Neutrophil (primary cell): ENCODE results near the gene RARRES2.

Experiments
- H3K27ac ChIP-seq: fragments of 200-600 bp; sonication (generic); 2 replicates; pipeline ENCODE4 v1.5.1; 2016; ENCODE audit warnings: mild to moderate bottlenecking, moderate library complexity
- H3K27me3 ChIP-seq: fragments of 200-600 bp; sonication (generic); 2 replicates; pipeline ENCODE4 v1.6.0; 2016; ENCODE audit warnings: mild to moderate bottlenecking
- H3K36me3 ChIP-seq: fragments of 200-600 bp; sonication (generic); 2 replicates; pipeline ENCODE4 v1.5.1; 2017
- H3K4me1 ChIP-seq, 2 experiments: fragments of 200-600 bp in 1 of 2; sonication (generic) in 1 of 2; 1 replicate in 1 of 2; 2 replicates in 1 of 2; pipeline versions ENCODE4 v1.5.1 to v1.6.1; 2013 to 2016; ENCODE audit warnings: low read depth in 1 of 2, low read length in 1 of 2, mild to moderate bottlenecking in 1 of 2, moderate library complexity in 1 of 2; ENCODE audit not compliant: control insufficient read depth in 1 of 2, insufficient read depth in 1 of 2
- H3K4me3 ChIP-seq, 2 experiments: fragments of 200-600 bp in 1 of 2; sonication (generic) in 1 of 2; 1 replicate in 1 of 2; 2 replicates in 1 of 2; pipeline ENCODE4 v1.5.1; 2013 to 2016; ENCODE audit warnings: low read depth in 1 of 2, low read length in 1 of 2, mild to moderate bottlenecking in 1 of 2, moderate library complexity in 1 of 2
- H3K9me3 ChIP-seq: fragments of 200-600 bp; sonication (generic); 2 replicates; pipeline ENCODE4 v1.5.1; 2016
- TF ChIP-seq, protein P1 (sequence below): fragments of 200-600 bp; sonication (generic); IDR thresholded peaks from 2 replicates; pipeline ENCODE4 v1.5.1; 2016; ENCODE audit warnings: antibody characterized with exemption

Gene RARRES2

DNA sequence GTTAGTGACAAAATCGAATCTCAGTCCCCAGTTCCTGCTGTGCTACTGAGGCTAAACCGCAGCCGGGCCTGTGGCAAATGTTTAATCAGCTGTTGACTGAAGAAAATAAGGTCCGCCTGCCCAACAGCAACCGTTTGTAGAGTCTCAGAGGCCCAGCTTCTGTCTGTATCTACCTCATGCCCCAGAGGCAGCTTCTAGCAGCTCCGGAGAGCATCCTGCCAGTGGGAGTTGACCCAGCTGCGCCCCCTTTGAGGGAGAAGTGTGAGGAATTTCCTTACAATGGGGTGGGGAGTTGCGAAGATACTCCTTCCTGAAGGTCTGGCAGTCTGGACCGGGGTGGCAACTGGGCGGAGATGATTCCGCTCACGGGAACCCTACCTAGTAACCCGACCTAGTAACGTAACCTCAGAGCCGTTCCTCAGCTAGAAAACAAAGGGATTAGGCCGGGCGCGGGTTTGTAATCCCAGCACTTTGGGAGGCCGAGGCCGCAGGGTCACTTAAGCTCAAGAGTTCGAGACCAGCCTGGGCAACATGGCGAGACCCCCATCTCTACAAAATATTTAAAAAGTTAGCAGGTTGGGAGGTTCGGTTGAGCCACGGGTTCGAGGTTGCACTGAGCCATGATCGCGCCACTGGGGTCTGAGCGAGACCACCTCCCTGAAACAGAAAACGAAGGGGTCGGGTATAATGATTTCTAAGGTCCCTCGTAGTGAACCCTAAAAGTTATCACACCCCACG lies 36.9 kb upstream of the RARRES2 start:
- H3K4me1 ChIP-seq = peaks cover 31 to 32% of the 10 kb centered on the region in 2 experiments
- H3K27ac ChIP-seq = peak overlapping the region; percentile 90
- TF ChIP-seq, protein P1, sequence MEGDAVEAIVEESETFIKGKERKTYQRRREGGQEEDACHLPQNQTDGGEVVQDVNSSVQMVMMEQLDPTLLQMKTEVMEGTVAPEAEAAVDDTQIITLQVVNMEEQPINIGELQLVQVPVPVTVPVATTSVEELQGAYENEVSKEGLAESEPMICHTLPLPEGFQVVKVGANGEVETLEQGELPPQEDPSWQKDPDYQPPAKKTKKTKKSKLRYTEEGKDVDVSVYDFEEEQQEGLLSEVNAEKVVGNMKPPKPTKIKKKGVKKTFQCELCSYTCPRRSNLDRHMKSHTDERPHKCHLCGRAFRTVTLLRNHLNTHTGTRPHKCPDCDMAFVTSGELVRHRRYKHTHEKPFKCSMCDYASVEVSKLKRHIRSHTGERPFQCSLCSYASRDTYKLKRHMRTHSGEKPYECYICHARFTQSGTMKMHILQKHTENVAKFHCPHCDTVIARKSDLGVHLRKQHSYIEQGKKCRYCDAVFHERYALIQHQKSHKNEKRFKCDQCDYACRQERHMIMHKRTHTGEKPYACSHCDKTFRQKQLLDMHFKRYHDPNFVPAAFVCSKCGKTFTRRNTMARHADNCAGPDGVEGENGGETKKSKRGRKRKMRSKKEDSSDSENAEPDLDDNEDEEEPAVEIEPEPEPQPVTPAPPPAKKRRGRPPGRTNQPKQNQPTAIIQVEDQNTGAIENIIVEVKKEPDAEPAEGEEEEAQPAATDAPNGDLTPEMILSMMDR = no peak
- H3K9me3 ChIP-seq = no peaks in the 10 kb centered on the region
- H3K4me3 ChIP-seq = peak overlapping the region; percentile 94 to 100
- no peaks in the 10 kb centered on the region for H3K27me3 ChIP-seq
- peaks cover 11% of the 10 kb centered on the region for H3K36me3 ChIP-seq

DNA sequence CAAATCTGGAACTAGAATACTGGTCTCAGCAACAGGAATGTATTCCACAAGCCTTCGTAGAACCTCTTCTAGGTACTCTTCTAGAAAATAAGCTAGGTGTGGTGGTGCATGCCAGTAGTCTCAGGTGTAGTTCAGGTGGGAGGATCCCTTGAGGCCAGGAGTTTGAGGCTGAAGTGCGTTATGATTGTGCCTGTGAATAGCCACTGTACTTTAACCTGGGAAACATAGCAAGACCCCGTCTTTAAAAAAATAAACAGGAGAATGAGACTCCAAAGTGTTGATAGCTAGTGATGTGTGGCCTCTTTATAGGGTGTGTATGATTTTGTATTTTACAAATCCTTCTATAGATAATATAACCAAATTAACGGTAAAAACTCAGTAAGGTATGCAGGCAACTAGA lies 36.2 kb upstream of the RARRES2 start:
- H3K4me1 ChIP-seq = peaks cover 27 to 30% of the 10 kb centered on the region in 2 experiments
- TF ChIP-seq, protein P1 = no peak
- H3K4me3 ChIP-seq = no peak overlapping the region
- no peaks in the 10 kb centered on the region for H3K9me3 ChIP-seq
- H3K36me3 ChIP-seq = peaks cover 18% of the 10 kb centered on the region
- peak overlapping the region; percentile 90 for H3K27ac ChIP-seq
- H3K27me3 ChIP-seq = no peaks in the 10 kb centered on the region

DNA sequence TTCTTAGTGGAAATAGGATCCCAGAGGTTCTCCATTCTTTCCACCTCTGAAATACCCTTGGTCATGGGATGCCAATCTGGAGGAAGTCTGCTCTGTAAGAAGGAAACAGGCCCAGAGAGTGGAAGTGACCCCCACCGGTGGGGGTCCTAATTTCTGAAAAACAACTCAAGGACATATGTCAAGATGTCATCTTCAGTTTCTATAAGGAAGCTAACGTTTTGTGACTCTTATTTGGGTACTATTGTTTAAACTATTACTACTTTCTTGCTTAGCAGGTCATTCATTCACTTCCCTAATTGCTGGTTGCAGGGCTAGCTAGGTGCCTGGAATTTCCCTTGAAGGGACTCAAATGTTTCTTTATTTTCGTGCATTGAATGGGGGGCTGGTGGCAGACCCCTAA lies 35.8 kb upstream of the RARRES2 start:
- H3K27ac ChIP-seq = peak overlapping the region; percentile 90
- TF ChIP-seq, protein P1 = no peak
- no peaks in the 10 kb centered on the region for H3K9me3 ChIP-seq
- H3K27me3 ChIP-seq = no peaks in the 10 kb centered on the region
- H3K4me3 ChIP-seq = no peak overlapping the region
- H3K36me3 ChIP-seq = peaks cover 22% of the 10 kb centered on the region
- peaks cover 27 to 30% of the 10 kb centered on the region in 2 experiments for H3K4me1 ChIP-seq

DNA sequence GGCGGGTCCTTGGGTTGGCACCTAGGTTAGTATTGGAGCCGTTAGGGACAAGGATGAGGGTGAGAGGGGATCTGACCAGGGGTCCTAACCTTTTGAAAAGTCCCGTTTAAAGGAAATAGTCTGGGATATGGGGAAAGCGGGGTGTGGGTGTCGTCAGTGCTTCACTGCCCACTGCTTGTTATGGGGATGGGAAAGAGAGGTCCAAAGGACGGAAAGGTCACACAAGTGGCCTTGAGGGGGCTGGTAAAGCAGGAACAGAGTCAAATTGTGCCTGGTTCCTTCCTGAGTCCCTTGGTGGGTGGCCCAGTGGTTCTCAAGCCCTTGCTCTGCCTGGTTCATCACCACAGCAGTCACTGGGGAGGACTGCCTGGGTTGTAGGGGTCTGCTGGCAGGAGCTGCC lies 35.1 kb upstream of the RARRES2 start:
- TF ChIP-seq, protein P1 = no peak
- no peak overlapping the region for H3K4me3 ChIP-seq
- H3K27ac ChIP-seq = no peak overlapping the region
- H3K9me3 ChIP-seq = no peaks in the 10 kb centered on the region
- peaks cover 27 to 30% of the 10 kb centered on the region in 2 experiments for H3K4me1 ChIP-seq
- peaks cover 28% of the 10 kb centered on the region for H3K36me3 ChIP-seq
- H3K27me3 ChIP-seq = no peaks in the 10 kb centered on the region

DNA sequence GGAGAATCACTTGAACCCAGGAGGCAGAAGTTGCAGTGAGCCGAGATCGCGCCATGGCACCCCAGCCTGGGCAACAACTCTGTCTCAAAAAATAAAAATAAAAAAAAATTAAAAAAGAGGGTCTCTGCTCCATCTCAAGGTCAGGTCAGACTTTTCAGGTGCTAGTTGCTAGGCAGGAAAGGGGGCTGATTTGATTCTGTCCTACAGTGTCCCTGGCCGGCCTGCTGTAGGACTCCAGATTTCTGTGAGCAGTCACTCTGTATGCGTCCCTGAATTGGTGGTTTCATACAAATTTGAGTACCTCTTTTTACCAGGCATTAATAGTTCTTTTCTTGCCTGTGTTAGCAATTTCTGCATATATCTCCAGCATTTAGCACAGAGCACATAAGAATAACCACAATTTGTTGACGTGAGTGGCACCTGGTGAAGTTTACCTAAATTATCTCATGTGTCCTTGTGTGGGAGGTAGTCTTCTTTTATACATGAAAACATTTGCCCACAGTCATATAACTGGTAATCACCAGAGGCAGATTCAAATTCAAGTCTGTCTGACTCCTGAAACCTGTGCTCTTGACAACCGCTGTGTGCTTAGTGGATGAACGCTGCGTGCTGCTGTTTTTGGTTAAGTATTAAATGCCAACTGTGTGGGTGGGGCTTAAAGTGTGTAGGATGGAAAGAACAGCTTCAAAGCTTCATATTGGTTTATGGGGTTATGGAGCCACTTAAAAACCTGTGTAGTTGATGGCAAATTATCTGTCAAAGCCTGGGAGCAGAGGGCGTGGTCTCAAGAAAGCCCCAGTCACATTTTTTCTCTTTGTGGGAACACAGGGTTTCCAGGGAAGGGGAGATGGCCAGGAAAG lies 34.5 kb upstream of the RARRES2 start:
- Histone ChIP-seq H3K4me3 (no peak overlapping the region), H3K36me3 (peaks cover 34% of the 10 kb centered on the region), H3K9me3 (no peaks in the 10 kb centered on the region), H3K27me3 (no peaks in the 10 kb centered on the region), H3K4me1 (peaks cover 26 to 29% of the 10 kb centered on the region in 2 experiments), H3K27ac (no peak overlapping the region)
- TF ChIP-seq, protein P1 = no peak
